Endothelial cell of umbilical vein (primary cell): Measurements from ENCODE around the gene GLRB. TPM values are rescaled to one million over a fixed set of nuclear protein-coding genes. Genes with fewer than 3 reads are reported as not detected.

Experiments
- BruUV-seq: library from RNA; stranded (reverse); fragments of 400-500 nt; replicated peaks from 2 replicates; lab custom pipeline; 2021; lab: Mats Ljungman, UMichigan
- CTCF ChIA-PET: fragments of 300-600, 350-600 bp; sonication (Branson Sonifier 250); formaldehyde crosslinking; loops from one replicate; lab custom pipeline; 2021; ENCODE audit warnings: antibody characterized with exemption, inconsistent platforms; lab: Charles Lee
- POLR2A ChIA-PET: fragments of 300-600, 350-600 bp; sonication (Branson Sonifier 250); formaldehyde crosslinking; loops from one replicate; lab custom pipeline; 2021; ENCODE audit warnings: antibody characterized with exemption, inconsistent platforms; lab: Charles Lee
- DNase-seq: peaks from one replicate; pipeline ENCODE4 v3.0.0-alpha.2; 2011; ENCODE audit warnings: low read depth, low spot score
- FAIRE-seq: peaks from 2 replicates; lab custom pipeline; 2011; peaks lifted over from hg19 to GRCh38; lab: Jason Lieb, UNC
- H2AFZ ChIP-seq: 2 replicates; pipeline ENCODE4 v1.6.0; 2012; ENCODE audit warnings: low read depth, low read length, control low read depth, inconsistent platforms
- H3K27ac ChIP-seq: 2 replicates; pipeline ENCODE4 v1.5.1; 2011; ENCODE audit warnings: low read depth, mild to moderate bottlenecking, control low read depth, low read length, moderate library complexity; ENCODE audit not compliant: insufficient read depth
- H3K27me3 ChIP-seq, 2 experiments: 2 replicates each; pipeline versions ENCODE4 v1.6.0 to v1.6.1; 2011; ENCODE audit warnings: low read length in 2 of 2, mixed read lengths in 1 of 2; ENCODE audit not compliant: control insufficient read depth in 2 of 2, insufficient read depth in 2 of 2
- H3K36me3 ChIP-seq, 2 experiments: 2 replicates in 1 of 2; 3 replicates in 1 of 2; pipeline ENCODE4 v1.5.1; 2011; ENCODE audit warnings: low read length in 2 of 2, mild to moderate bottlenecking in 1 of 2, moderate library complexity in 1 of 2; ENCODE audit not compliant: control insufficient read depth in 2 of 2, insufficient read depth in 2 of 2; ENCODE audit errors: extremely low read depth in 1 of 2
- H3K4me1 ChIP-seq: 3 replicates; pipeline ENCODE4 v1.5.1; 2011; ENCODE audit warnings: mild to moderate bottlenecking, low read length; ENCODE audit not compliant: control insufficient read depth, insufficient read depth; ENCODE audit errors: extremely low read depth
- H3K4me2 ChIP-seq: 2 replicates; pipeline ENCODE4 v1.6.1; 2011; ENCODE audit warnings: low read length, control low read depth, mixed read lengths; ENCODE audit not compliant: insufficient read depth
- H3K4me3 ChIP-seq, 3 experiments: fragments of 200-600 bp in 1 of 3; sonication (generic), shearing (Covaris generic) in 1 of 3; replicated peaks in 1 of 3; 2 replicates each; pipeline ENCODE4 v1.5.1; 2011 to 2016; ENCODE audit warnings: control low read depth in 3 of 3, low read length in 3 of 3, mild to moderate bottlenecking in 2 of 3, inconsistent platforms in 1 of 3, low read depth in 1 of 3, moderate library complexity in 1 of 3; ENCODE audit not compliant: insufficient read depth in 1 of 3
- H3K79me2 ChIP-seq: 2 replicates; pipeline ENCODE4 v1.6.0; 2012; ENCODE audit warnings: low read length, inconsistent platforms; ENCODE audit not compliant: control insufficient read depth, insufficient read depth
- H3K9ac ChIP-seq: replicated peaks from 2 replicates; pipeline ENCODE3; 2011; ENCODE audit warnings: low read length, control low read depth; ENCODE audit not compliant: insufficient read depth; ENCODE audit errors: extremely low read depth
- H3K9me1 ChIP-seq: replicated peaks from 3 replicates; pipeline ENCODE4 v1.6.0; 2011; ENCODE audit warnings: mild to moderate bottlenecking, low read length; ENCODE audit not compliant: control insufficient read depth, insufficient read depth; ENCODE audit errors: extremely low read depth
- H3K9me3 ChIP-seq: replicated peaks from 2 replicates; pipeline ENCODE4 v1.5.1; 2012; ENCODE audit warnings: low read length, inconsistent platforms; ENCODE audit not compliant: control insufficient read depth, insufficient read depth
- H4K20me1 ChIP-seq: replicated peaks from 2 replicates; pipeline ENCODE3; 2011; ENCODE audit warnings: mild to moderate bottlenecking, low read length; ENCODE audit not compliant: control insufficient read depth, insufficient read depth; ENCODE audit errors: extremely low read depth
- CTCF ChIP-seq, 2 donors: IDR thresholded peaks; 1 replicate in 1 of 2; 2 replicates in 1 of 2; pipeline ENCODE4 v1.5.1; 2011; ENCODE audit warnings: low read length in 2 of 2, mild to moderate bottlenecking in 2 of 2, moderate library complexity in 2 of 2, control low read depth in 1 of 2, inconsistent platforms in 1 of 2, low read depth in 1 of 2; ENCODE audit not compliant: insufficient read depth in 1 of 2; ENCODE audit errors: extremely low read depth in 1 of 2
- EZH2 ChIP-seq: IDR thresholded peaks from 2 replicates; pipeline ENCODE4 v1.6.1; 2012; ENCODE audit warnings: borderline replicate concordance, low read depth, mild to moderate bottlenecking, moderate library complexity, low read length, inconsistent platforms; ENCODE audit not compliant: severe bottlenecking
- FOS ChIP-seq: IDR thresholded peaks from 2 replicates; pipeline ENCODE4 v1.6.1; 2011; ENCODE audit warnings: mild to moderate bottlenecking, low read length, moderate library complexity, borderline replicate concordance; ENCODE audit not compliant: insufficient read depth
- GATA2 ChIP-seq: IDR thresholded peaks from 2 replicates; pipeline ENCODE4 v1.7.0; 2011; ENCODE audit warnings: low read depth, mild to moderate bottlenecking, moderate library complexity, mixed read lengths, low read length; ENCODE audit not compliant: insufficient read length, insufficient read depth
- JUN ChIP-seq: IDR thresholded peaks from 2 replicates; pipeline ENCODE4 v1.6.1; 2011; ENCODE audit warnings: borderline replicate concordance, low read depth; ENCODE audit not compliant: insufficient read length, insufficient read depth
- MAX ChIP-seq: IDR thresholded peaks from 2 replicates; pipeline ENCODE4 v1.6.1; 2011; ENCODE audit not compliant: insufficient read depth, insufficient read length
- MYC ChIP-seq: IDR thresholded peaks from one replicate; pipeline ENCODE4 v1.6.1; 2011; ENCODE audit warnings: mild to moderate bottlenecking, low read depth, low read length
- POLR2A ChIP-seq: IDR thresholded peaks from 2 replicates; pipeline ENCODE4 v1.6.1; 2012; ENCODE audit warnings: low read depth, mild to moderate bottlenecking, control low read depth, low read length
- POLR2AphosphoS5 ChIP-seq: IDR thresholded peaks from 2 replicates; pipeline ENCODE4 v1.6.1; 2012; ENCODE audit warnings: low read depth, mild to moderate bottlenecking, control low read depth, low read length, moderate library complexity; ENCODE audit not compliant: insufficient read depth
- dilution Hi-C: fragments of 300-500 bp; cut with MboI; formaldehyde crosslinking; loops from one replicate; pipeline ENCODE4 v1.15.0; 2019; ENCODE audit warnings: low sequenced_read_pairs; ENCODE audit not compliant: extremely low pct_ligation_motif_present
- intact Hi-C: fragments of 100-400 bp; cut with micrococcal nuclease; formaldehyde crosslinking; loops from one replicate; pipeline ENCODE4 v1.10.0; 2022
- polyA plus RNA-seq, 4 experiments: library from polyadenylated mRNA; depleted of rRNA in 3 of 4; stranded (reverse) in 3 of 4; unstranded in 1 of 4; fragments of >200 nt; gene quantifications; 2 replicates each; pipeline versions ENCODE4 v1.2.1 to v1.2.3, GENCODE V29; 2011 to 2012; ENCODE audit warnings: missing spikeins in 1 of 4
- total RNA-seq: library from RNA; stranded (reverse); gene quantifications from 2 replicates; pipeline ENCODE4 v1.2.3, GENCODE V29; 2021

The GLRB gene
- total and polyA plus RNA-seq, 2 donors (not counting 3 experiments of a cell fraction or from before 2014, with no cell fraction given), result 3.8 to 5.7 TPM

- FAIRE-seq (no peak), DNase-seq (no peak)
- intact Hi-C loops, result no loop called here
- H3K4me3 ChIP-seq, result no peak overlapping the region
- H3K9me3 ChIP-seq, result no peaks in the 10 kb centered on the region
- BruUV-seq, result no TSS peak
- no peaks in the 10 kb centered on the region for H3K4me1 ChIP-seq
- no peak for TF ChIP-seq EZH2
- TF ChIP-seq CTCF (IDR thresholded peaks at IDR 0.05; ENCODE audit: extremely low read depth in 1 of 2, insufficient read depth in 1 of 2, low read depth in 1 of 2, low read length in 2 of 2), result no peak
- no peak for TF ChIP-seq MYC
- TF ChIP-seq POLR2AphosphoS5, result no peak
- TF ChIP-seq POLR2A, result no peak
- no peak for TF ChIP-seq JUN
- TF ChIP-seq MAX, result no peak
- no peak for TF ChIP-seq FOS
- no peak for TF ChIP-seq GATA2
- H2AFZ ChIP-seq, result no peak overlapping the region
- CTCF ChIA-PET, result interaction anchor here (1.3 kb wide), 1 partner anchor 9 kb away, joined by 3 read pairs; no protein-coding TSS in a partner anchor
- H3K4me2 ChIP-seq, result no peak overlapping the region
- H3K36me3 ChIP-seq, result no peaks in the 10 kb centered on the region
- no peak overlapping the region for H3K27ac ChIP-seq
- dilution Hi-C loops, result no loop called here
- no peaks in the 10 kb centered on the region for H4K20me1 ChIP-seq
- POLR2A ChIA-PET, result no interaction called here
- H3K79me2 ChIP-seq, result no peaks in the 10 kb centered on the region
- H3K9me1 ChIP-seq, result no peaks in the 10 kb centered on the region
- H3K9ac ChIP-seq, result no peak overlapping the region
- no peaks in the 10 kb centered on the region for H3K27me3 ChIP-seq
Measured at GRCh38 chr4:157195374-157195773, 119.4 kb downstream of the GLRB start.
